Measurements from ENCODE around the gene DRAP1.
A peak's percentile ranks its signal among the peaks of the same experiment; 100 is the strongest.

DRAP1 gene

DNA sequence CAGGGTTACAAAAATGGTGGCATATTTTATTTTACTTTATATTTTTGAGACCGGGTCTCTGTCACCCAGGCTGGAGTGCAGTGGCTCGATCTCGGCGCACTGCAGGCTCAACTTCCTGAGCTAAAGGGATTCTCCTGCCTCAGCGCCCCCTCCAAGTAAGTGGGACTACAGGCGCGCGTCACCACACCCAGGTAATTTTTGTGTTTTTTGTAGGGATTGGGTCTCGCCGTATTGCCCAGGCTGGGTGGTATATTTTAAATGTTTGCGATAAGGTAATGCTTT, 18.4 kb upstream of the DRAP1 start:
- TF ChIP-seq, protein P1, sequence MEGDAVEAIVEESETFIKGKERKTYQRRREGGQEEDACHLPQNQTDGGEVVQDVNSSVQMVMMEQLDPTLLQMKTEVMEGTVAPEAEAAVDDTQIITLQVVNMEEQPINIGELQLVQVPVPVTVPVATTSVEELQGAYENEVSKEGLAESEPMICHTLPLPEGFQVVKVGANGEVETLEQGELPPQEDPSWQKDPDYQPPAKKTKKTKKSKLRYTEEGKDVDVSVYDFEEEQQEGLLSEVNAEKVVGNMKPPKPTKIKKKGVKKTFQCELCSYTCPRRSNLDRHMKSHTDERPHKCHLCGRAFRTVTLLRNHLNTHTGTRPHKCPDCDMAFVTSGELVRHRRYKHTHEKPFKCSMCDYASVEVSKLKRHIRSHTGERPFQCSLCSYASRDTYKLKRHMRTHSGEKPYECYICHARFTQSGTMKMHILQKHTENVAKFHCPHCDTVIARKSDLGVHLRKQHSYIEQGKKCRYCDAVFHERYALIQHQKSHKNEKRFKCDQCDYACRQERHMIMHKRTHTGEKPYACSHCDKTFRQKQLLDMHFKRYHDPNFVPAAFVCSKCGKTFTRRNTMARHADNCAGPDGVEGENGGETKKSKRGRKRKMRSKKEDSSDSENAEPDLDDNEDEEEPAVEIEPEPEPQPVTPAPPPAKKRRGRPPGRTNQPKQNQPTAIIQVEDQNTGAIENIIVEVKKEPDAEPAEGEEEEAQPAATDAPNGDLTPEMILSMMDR (conservative IDR thresholded peaks at IDR 0.05; ENCODE audit: low read depth, low read length): no peak
- DNase-seq (ENCODE audit: low read depth): no peak
- H3K4me3 ChIP-seq (ENCODE audit: low read length): peak overlapping the region; percentile 88

DNA sequence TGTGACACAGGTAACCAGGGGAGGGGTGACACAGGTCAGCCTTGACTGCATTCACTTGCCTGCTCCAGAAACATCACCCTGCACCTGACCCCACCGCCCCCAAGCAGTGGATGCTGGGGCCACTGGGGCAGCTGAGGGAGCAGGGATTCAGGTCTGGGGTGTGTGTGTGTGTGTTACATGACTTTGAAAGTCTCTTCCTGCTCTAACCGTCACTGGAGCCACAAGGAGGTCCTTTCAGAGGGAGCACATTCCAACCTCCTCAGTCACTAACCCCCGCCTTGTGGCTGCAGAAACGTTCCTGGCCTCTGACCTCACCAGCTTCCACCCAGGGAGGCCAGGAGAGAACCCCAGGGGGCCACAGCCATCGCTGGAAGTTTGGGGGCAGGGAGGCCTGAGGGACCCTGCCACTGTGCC, 16.2 kb upstream of the DRAP1 start:
- no peak overlapping the region for H3K4me3 ChIP-seq (ENCODE audit: low read length)
- DNase-seq (ENCODE audit: low read depth): no peak
- TF ChIP-seq, protein P1 (conservative IDR thresholded peaks at IDR 0.05; ENCODE audit: low read depth, low read length): no peak

DNA sequence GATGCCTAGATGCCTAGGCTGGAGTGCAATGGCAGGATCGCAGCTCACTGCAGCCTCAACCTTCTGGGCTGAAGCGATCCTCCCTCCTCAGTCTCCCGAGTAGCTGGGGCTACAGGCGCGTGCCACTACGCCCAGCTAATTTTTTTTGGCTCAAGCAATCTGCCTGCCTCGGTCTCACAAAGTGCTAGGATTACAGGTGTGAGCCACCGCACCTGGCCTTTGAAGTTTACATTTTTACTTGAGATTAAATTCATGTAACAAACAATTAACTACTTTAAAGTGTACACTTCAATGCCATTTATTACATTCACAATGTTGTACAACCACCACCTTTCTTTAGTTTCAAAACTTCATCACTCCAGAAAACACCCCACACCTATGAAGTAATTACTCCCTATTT, 15.5 kb upstream of the DRAP1 start:
- H3K4me3 ChIP-seq (ENCODE audit: low read length): no peak overlapping the region
- TF ChIP-seq, protein P1 (conservative IDR thresholded peaks at IDR 0.05; ENCODE audit: low read depth, low read length): no peak
- DNase-seq (ENCODE audit: low read depth): no peak

DNA sequence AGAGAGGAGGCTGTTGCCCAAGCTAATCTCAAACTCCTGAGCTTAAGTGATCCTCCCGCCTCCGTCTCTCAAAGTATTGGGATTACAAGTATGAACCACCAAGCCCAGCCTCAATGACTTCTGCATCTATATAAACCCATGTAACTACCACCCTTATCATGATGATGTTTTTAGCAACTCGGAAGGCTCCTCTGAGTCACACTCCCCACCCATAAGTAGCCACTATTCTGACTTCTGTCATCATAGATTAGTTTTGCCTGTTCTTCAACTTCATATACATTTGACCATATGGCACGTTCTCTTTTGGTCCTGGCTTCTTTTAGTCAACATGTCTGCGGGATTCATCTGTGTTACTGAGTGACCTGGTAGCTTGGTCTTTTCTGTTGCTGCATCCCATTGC, 12.6 kb upstream of the DRAP1 start:
- H3K4me3 ChIP-seq (ENCODE audit: low read length): no peak overlapping the region
- TF ChIP-seq, protein P1 (conservative IDR thresholded peaks at IDR 0.05; ENCODE audit: low read depth, low read length): no peak
- no peak for DNase-seq (ENCODE audit: low read depth)

DNA sequence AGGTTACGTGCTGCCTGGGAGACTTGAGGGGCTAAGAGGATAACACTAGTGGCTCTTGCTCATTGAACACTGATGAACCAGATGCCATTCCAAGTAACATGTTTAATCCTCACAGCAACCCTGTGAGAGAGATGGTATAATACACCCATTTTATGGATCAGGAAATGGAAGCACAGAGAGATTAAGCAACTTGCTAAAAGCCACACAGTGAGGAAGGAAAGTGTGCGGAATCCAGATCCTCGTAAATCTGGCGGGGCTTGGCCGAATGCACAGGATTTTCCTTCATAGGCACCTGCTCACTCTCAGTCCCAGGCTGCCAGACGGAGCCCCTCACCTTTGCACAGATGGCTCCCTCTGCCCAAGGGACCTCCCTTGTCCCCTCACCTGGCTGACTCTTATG, 11.3 kb upstream of the DRAP1 start:
- TF ChIP-seq, protein P1 (conservative IDR thresholded peaks at IDR 0.05; ENCODE audit: low read depth, low read length): no peak
- H3K4me3 ChIP-seq (ENCODE audit: low read length): no peak overlapping the region
- no peak for DNase-seq (ENCODE audit: low read depth)

DNA sequence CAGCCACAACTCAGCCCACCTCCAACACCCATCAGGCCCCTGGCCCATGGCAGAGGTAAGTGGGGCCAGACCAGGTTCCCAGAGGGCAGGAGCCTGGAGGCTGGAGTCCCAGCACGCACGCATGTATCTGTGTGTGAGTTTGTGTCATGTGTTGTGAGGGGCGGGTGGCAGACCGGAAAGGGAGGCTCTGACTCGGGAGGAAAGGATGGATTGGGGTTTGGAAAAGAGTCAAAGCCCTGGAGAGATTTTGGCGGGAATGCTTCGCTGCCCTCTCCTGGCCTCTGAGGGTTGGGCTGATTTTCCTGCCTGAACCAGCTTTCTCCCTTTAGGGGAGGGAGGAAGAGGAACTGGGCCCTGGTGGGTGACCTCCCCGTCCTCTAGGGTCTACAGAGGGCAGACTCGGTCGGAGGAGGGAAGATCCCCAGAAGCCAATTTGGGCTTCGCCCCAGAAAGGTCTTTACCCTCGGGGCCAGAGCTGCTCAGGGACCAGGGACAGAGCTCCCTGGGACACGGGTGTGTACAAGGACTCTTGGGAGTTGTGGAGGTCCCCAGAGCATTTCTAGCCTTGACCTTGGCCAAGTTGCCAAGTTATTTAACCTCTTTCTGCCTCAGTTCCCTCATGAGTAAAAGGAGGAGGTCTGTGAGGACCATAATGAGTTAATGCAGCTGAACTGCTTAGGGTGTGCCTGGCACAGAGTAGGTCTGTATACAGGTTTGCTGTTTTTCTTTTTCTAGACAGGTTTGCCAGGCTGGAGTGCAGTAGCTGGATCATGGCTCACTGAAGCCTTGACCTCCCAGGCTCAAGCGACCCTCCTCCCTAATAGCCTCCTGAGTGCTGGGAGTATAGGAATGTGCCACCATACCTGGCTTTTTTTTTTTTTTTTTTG, 7.3 kb upstream of the DRAP1 start:
- TF ChIP-seq, protein P1 (conservative IDR thresholded peaks at IDR 0.05; ENCODE audit: low read depth, low read length): peak; percentile 28
- no peak overlapping the region for H3K4me3 ChIP-seq (ENCODE audit: low read length)
- no peak for DNase-seq (ENCODE audit: low read depth)

DNA sequence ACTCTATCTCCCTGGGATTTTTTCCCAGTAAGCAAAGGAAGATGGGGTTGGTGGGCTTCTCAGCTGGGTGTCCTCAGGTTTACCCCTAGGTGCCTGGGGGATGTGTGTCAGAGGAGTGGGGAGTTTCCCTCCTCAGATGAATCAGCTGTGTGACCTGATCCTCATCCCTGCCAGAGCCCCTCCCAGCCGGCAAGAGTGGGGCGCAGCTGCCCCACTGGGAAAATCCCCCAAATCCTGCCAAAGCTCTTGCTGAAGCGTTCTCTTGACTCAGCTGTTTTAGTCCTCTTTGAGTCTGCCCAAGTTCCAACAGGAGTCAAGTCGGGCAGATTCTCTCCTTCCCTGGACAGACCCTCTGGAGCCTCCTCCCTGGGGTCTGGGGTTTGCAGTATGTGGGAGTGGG, 6.4 kb upstream of the DRAP1 start:
- H3K4me3 ChIP-seq (ENCODE audit: low read length): no peak overlapping the region
- DNase-seq (ENCODE audit: low read depth): no peak
- TF ChIP-seq, protein P1 (conservative IDR thresholded peaks at IDR 0.05; ENCODE audit: low read depth, low read length): no peak

Measured in retinal pigment epithelial cell (primary cell).